ENCODE measurements around the gene BRWD1. TPM values are rescaled to one million over a fixed set of nuclear protein-coding genes. Genes with fewer than 3 reads are reported as not detected.

Gene BRWD1
- total RNA-seq, 2 donors from 2014 or later: 71.9 to 81.6 TPM

GRCh38 chr21:39344848-39345247 is 31.4 kb upstream of the BRWD1 start:
- DNase-seq: no peak
- Mint-ChIP-seq H3K27ac (peak overlapping the region; percentile 84), H3K4me1 (peaks cover 24% of the 10 kb centered on the region), H3K27me3 (no peaks in the 10 kb centered on the region), H3K4me3 (no peak overlapping the region), H3K36me3 (ENCODE audit: low read depth) (peaks cover 14% of the 10 kb centered on the region)
- ATAC-seq: no peak
- H3K9me3 ChIP-seq (ENCODE audit: control insufficient read depth, low read length, poor library complexity, severe bottlenecking): no peaks in the 10 kb centered on the region

GRCh38 chr21:39341249-39341923 is 28.0 kb upstream of the BRWD1 start:
- H3K4me1 Mint-ChIP-seq: peaks cover 13% of the 10 kb centered on the region
- H3K9me3 ChIP-seq (ENCODE audit: control insufficient read depth, low read length, poor library complexity, severe bottlenecking): no peaks in the 10 kb centered on the region
- ATAC-seq: no peak
- no peaks in the 10 kb centered on the region for H3K27me3 Mint-ChIP-seq
- no peak for DNase-seq
- no peak overlapping the region for H3K27ac Mint-ChIP-seq
- peaks cover 14% of the 10 kb centered on the region for H3K36me3 Mint-ChIP-seq (ENCODE audit: low read depth)
- H3K4me3 Mint-ChIP-seq: no peak overlapping the region

- no peak for ATAC-seq
- no peaks in the 10 kb centered on the region for H3K9me3 ChIP-seq (ENCODE audit: control insufficient read depth, low read length, poor library complexity, severe bottlenecking)
- no peak overlapping the region for H3K4me3 Mint-ChIP-seq
- no peak for DNase-seq
- peaks cover 8% of the 10 kb centered on the region for H3K4me1 Mint-ChIP-seq
- no peak overlapping the region for H3K27ac Mint-ChIP-seq
- peaks cover 14% of the 10 kb centered on the region for H3K36me3 Mint-ChIP-seq (ENCODE audit: low read depth)
- H3K27me3 Mint-ChIP-seq: no peaks in the 10 kb centered on the region
Observed at GRCh38 chr21:39340687-39341086, 27.3 kb upstream of the BRWD1 start.

- H3K4me3 Mint-ChIP-seq: no peak overlapping the region
- ATAC-seq: no peak
- H3K9me3 ChIP-seq (ENCODE audit: control insufficient read depth, low read length, poor library complexity, severe bottlenecking): no peaks in the 10 kb centered on the region
- peaks cover 7% of the 10 kb centered on the region for H3K36me3 Mint-ChIP-seq (ENCODE audit: low read depth)
- DNase-seq: no peak
- no peaks in the 10 kb centered on the region for H3K4me1 Mint-ChIP-seq
- no peak overlapping the region for H3K27ac Mint-ChIP-seq
- no peaks in the 10 kb centered on the region for H3K27me3 Mint-ChIP-seq
Observed at GRCh38 chr21:39339231-39339630, 25.8 kb upstream of the BRWD1 start.

- Mint-ChIP-seq H3K27ac (no peak overlapping the region), H3K27me3 (no peaks in the 10 kb centered on the region), H3K4me1 (peaks cover 3% of the 10 kb centered on the region), H3K36me3 (ENCODE audit: low read depth) (peaks cover 3% of the 10 kb centered on the region), H3K4me3 (no peak overlapping the region)
- ATAC-seq (no peak), DNase-seq (no peak)
- H3K9me3 ChIP-seq (ENCODE audit: control insufficient read depth, low read length, poor library complexity, severe bottlenecking): no peaks in the 10 kb centered on the region
Observed at GRCh38 chr21:39336457-39337008, 23.1 kb upstream of the BRWD1 start.

GRCh38 chr21:39334611-39335010 is 21.2 kb upstream of the BRWD1 start:
- ATAC-seq: no peak
- Mint-ChIP-seq H3K4me1 (peaks cover 3% of the 10 kb centered on the region), H3K27ac (no peak overlapping the region)

GRCh38 chr21:39332175-39332574 is 18.7 kb upstream of the BRWD1 start:
- Mint-ChIP-seq H3K27me3 (no peaks in the 10 kb centered on the region), H3K4me3 (no peak overlapping the region), H3K4me1 (peaks cover 3% of the 10 kb centered on the region), H3K36me3 (ENCODE audit: low read depth) (no peaks in the 10 kb centered on the region), H3K27ac (no peak overlapping the region)
- no peaks in the 10 kb centered on the region for H3K9me3 ChIP-seq (ENCODE audit: control insufficient read depth, low read length, poor library complexity, severe bottlenecking)
- no peak for ATAC-seq
- DNase-seq: no peak

More at GRCh38 chr21:39334611-39335010, 21.2 kb upstream of the BRWD1 start:
- no peak for DNase-seq
- Mint-ChIP-seq H3K36me3 (ENCODE audit: low read depth) (no peaks in the 10 kb centered on the region), H3K27me3 (no peaks in the 10 kb centered on the region), H3K4me3 (no peak overlapping the region)
- no peaks in the 10 kb centered on the region for H3K9me3 ChIP-seq (ENCODE audit: control insufficient read depth, low read length, poor library complexity, severe bottlenecking)

GRCh38 chr21:39330001-39330400 is 16.6 kb upstream of the BRWD1 start:
- H3K27ac Mint-ChIP-seq: peak overlapping the region; percentile 21
- ATAC-seq (no peak), DNase-seq (no peak)
- peaks cover 3% of the 10 kb centered on the region for H3K4me1 Mint-ChIP-seq
- no peaks in the 10 kb centered on the region for H3K9me3 ChIP-seq (ENCODE audit: control insufficient read depth, low read length, poor library complexity, severe bottlenecking)
- no peak overlapping the region for H3K4me3 Mint-ChIP-seq
- H3K27me3 Mint-ChIP-seq: peaks cover 9% of the 10 kb centered on the region
- H3K36me3 Mint-ChIP-seq (ENCODE audit: low read depth): no peaks in the 10 kb centered on the region

- no peak for ATAC-seq
- no peak overlapping the region for H3K27ac Mint-ChIP-seq
Observed at GRCh38 chr21:39327727-39328126, 14.3 kb upstream of the BRWD1 start.

GRCh38 chr21:39326607-39327307 is 13.3 kb upstream of the BRWD1 start:
- no peak for ATAC-seq
- H3K36me3 Mint-ChIP-seq (ENCODE audit: low read depth): no peaks in the 10 kb centered on the region
- peaks cover 9% of the 10 kb centered on the region for H3K27me3 Mint-ChIP-seq

More at GRCh38 chr21:39327727-39328126, 14.3 kb upstream of the BRWD1 start:
- H3K4me1 Mint-ChIP-seq: peaks cover 3% of the 10 kb centered on the region
- no peaks in the 10 kb centered on the region for H3K9me3 ChIP-seq (ENCODE audit: control insufficient read depth, low read length, poor library complexity, severe bottlenecking)
- H3K4me3 Mint-ChIP-seq: no peak overlapping the region
- no peak for DNase-seq
- H3K27me3 Mint-ChIP-seq: peaks cover 9% of the 10 kb centered on the region
- H3K36me3 Mint-ChIP-seq (ENCODE audit: low read depth): no peaks in the 10 kb centered on the region

GRCh38 chr21:39325458-39325857 is 12.0 kb upstream of the BRWD1 start:
- no peak overlapping the region for H3K4me3 Mint-ChIP-seq
- H3K27me3 Mint-ChIP-seq: peaks cover 9% of the 10 kb centered on the region
- no peak for DNase-seq

More at GRCh38 chr21:39326607-39327307, 13.3 kb upstream of the BRWD1 start:
- H3K9me3 ChIP-seq (ENCODE audit: control insufficient read depth, low read length, poor library complexity, severe bottlenecking): no peaks in the 10 kb centered on the region
- Mint-ChIP-seq H3K4me3 (no peak overlapping the region), H3K4me1 (no peaks in the 10 kb centered on the region), H3K27ac (no peak overlapping the region)
- no peak for DNase-seq

GRCh38 chr21:39321424-39321823 is 8.0 kb upstream of the BRWD1 start:
- Mint-ChIP-seq H3K27ac (no peak overlapping the region), H3K4me3 (no peak overlapping the region), H3K4me1 (no peaks in the 10 kb centered on the region), H3K27me3 (peaks cover 3% of the 10 kb centered on the region), H3K36me3 (ENCODE audit: low read depth) (no peaks in the 10 kb centered on the region)
- DNase-seq (no peak), ATAC-seq (no peak)
- no peaks in the 10 kb centered on the region for H3K9me3 ChIP-seq (ENCODE audit: control insufficient read depth, low read length, poor library complexity, severe bottlenecking)

More at GRCh38 chr21:39325458-39325857, 12.0 kb upstream of the BRWD1 start:
- no peaks in the 10 kb centered on the region for H3K4me1 Mint-ChIP-seq
- ATAC-seq: no peak
- H3K9me3 ChIP-seq (ENCODE audit: control insufficient read depth, low read length, poor library complexity, severe bottlenecking): no peaks in the 10 kb centered on the region
- H3K27ac Mint-ChIP-seq: no peak overlapping the region
- H3K36me3 Mint-ChIP-seq (ENCODE audit: low read depth): no peaks in the 10 kb centered on the region

- H3K9me3 ChIP-seq (ENCODE audit: control insufficient read depth, low read length, poor library complexity, severe bottlenecking): no peaks in the 10 kb centered on the region
- ATAC-seq: no peak
- Mint-ChIP-seq H3K36me3 (ENCODE audit: low read depth) (no peaks in the 10 kb centered on the region), H3K27ac (peak overlapping the region; percentile 85), H3K4me1 (peaks cover 10% of the 10 kb centered on the region), H3K4me3 (no peak overlapping the region), H3K27me3 (no peaks in the 10 kb centered on the region)
- DNase-seq: no peak
Observed at GRCh38 chr21:39319814-39320332, 6.4 kb upstream of the BRWD1 start.
